Common myeloid progenitor, CD34-positive (primary cell): ENCODE results near the gene SGMS1.

ENCODE experiments used
- CTCF ChIA-PET: fragments of 350-600 bp; sonication (Branson Sonifier 250); formaldehyde crosslinking; loops from one replicate; lab custom pipeline; 2021; ENCODE audit warnings: antibody characterized with exemption; lab: Charles Lee
- POLR2A ChIA-PET: fragments of 350-600 bp; sonication (Branson Sonifier 250); formaldehyde crosslinking; loops from one replicate; lab custom pipeline; 2021; ENCODE audit warnings: antibody characterized with exemption; lab: Charles Lee
- DNase-seq, 3 donors: peaks; one replicate each; pipeline versions ENCODE4 v3.0.0 to v3.0.0-alpha.2; 2013
- H3K27ac ChIP-seq, 2 experiments: 1 replicate in 1 of 2; 2 replicates in 1 of 2; pipeline ENCODE4 v1.7.0; 2013; ENCODE audit warnings: inconsistent platforms in 2 of 2, low read length in 2 of 2, mild to moderate bottlenecking in 2 of 2, low read depth in 1 of 2, moderate library complexity in 1 of 2; ENCODE audit not compliant: severe bottlenecking in 2 of 2, insufficient read depth in 1 of 2, poor library complexity in 1 of 2
- H3K27me3 ChIP-seq, 5 experiments: replicated peaks in 2 of 5; 1 replicate in 3 of 5; 2 replicates in 2 of 5; pipeline versions ENCODE4 v1.6.1 to v1.7.0; 2013; ENCODE audit warnings: low read length in 4 of 5, mild to moderate bottlenecking in 2 of 5, moderate library complexity in 2 of 5, inconsistent platforms in 1 of 5; ENCODE audit not compliant: insufficient read depth in 5 of 5, control insufficient read depth in 4 of 5
- H3K36me3 ChIP-seq, 4 experiments: 1 replicate in 2 of 4; 2 replicates in 2 of 4; pipeline versions ENCODE4 v1.6.1 to v1.7.0; 2013; ENCODE audit warnings: low read length in 3 of 4, control low read depth in 1 of 4, mild to moderate bottlenecking in 1 of 4; ENCODE audit not compliant: control insufficient read depth in 4 of 4, insufficient read depth in 4 of 4
- H3K4me1 ChIP-seq, 4 experiments: 1 replicate in 3 of 4; 2 replicates in 1 of 4; pipeline versions ENCODE4 v1.6.1 to v1.7.1; 2013; ENCODE audit warnings: low read length in 3 of 4, mild to moderate bottlenecking in 3 of 4, control low read depth in 1 of 4, inconsistent platforms in 1 of 4, moderate library complexity in 1 of 4; ENCODE audit not compliant: control insufficient read depth in 4 of 4, insufficient read depth in 4 of 4; ENCODE audit errors: control extremely low read depth in 1 of 4
- H3K4me3 ChIP-seq, 7 experiments: 1 replicate in 4 of 7; 2 replicates in 3 of 7; pipeline versions ENCODE4 v1.5.1 to v1.7.0; 2013; ENCODE audit warnings: mild to moderate bottlenecking in 7 of 7, low read length in 6 of 7, moderate library complexity in 6 of 7, inconsistent platforms in 2 of 7, low read depth in 2 of 7, control low read depth in 1 of 7; ENCODE audit not compliant: insufficient read depth in 4 of 7, control insufficient read depth in 1 of 7; ENCODE audit errors: extremely low read depth in 1 of 7
- H3K9me3 ChIP-seq, 5 experiments: 1 replicate in 4 of 5; 2 replicates in 1 of 5; pipeline versions ENCODE4 v1.6.1 to v1.7.1; 2013; ENCODE audit warnings: low read length in 4 of 5, mild to moderate bottlenecking in 2 of 5, inconsistent platforms in 1 of 5, low read depth in 1 of 5, moderate library complexity in 1 of 5; ENCODE audit not compliant: control insufficient read depth in 4 of 5, insufficient read depth in 2 of 5; ENCODE audit errors: control extremely low read depth in 1 of 5
- WGBS: methylation state at CpG from one replicate; pipeline ENCODE4 v1.1.5; 2013; ENCODE audit not compliant: insufficient coverage; 5-methylcytosine and 5-hydroxymethylcytosine counted together

Gene SGMS1

GRCh38 chr10:50324680-50325393, 298.9 kb downstream of the SGMS1 start:
- Histone ChIP-seq H3K9me3 (no peaks in the 10 kb centered on the region), H3K27me3 (no peaks in the 10 kb centered on the region), H3K4me1 (peaks cover 5 to 53% (median 35%) of the 10 kb centered on the region in 4 experiments), H3K36me3 (no peaks in the 10 kb centered on the region), H3K27ac (peak overlapping the region in 1 of 2 experiments; percentile 92), H3K4me3 (no peak overlapping the region)
- ChIA-PET CTCF (interaction anchor here (1.5 to 2.7 kb wide), 2 partner anchors 9 to 43 kb away, joined by 4 to 10 read pairs; no protein-coding TSS in a partner anchor), POLR2A (interaction anchor here (0.6 kb wide), 1 partner anchor 1239 kb away, joined by 3 read pairs; no protein-coding TSS in a partner anchor)
- 100% methylated on average over 2 of the region's 4 CpGs for WGBS
- DNase-seq = no peak

GRCh38 chr10:50324046-50324445, 299.7 kb downstream of the SGMS1 start:
- ChIA-PET POLR2A (interaction anchor here (0.6 kb wide), 1 partner anchor 1238 kb away, joined by 3 read pairs; no protein-coding TSS in a partner anchor), CTCF (no interaction called here)
- DNase-seq = no peak
- no peaks in the 10 kb centered on the region for H3K36me3 ChIP-seq
- H3K27ac ChIP-seq = no peak overlapping the region
- no peaks in the 10 kb centered on the region for H3K9me3 ChIP-seq
- H3K27me3 ChIP-seq = no peaks in the 10 kb centered on the region
- H3K4me1 ChIP-seq = peaks cover 5 to 53% (median 35%) of the 10 kb centered on the region in 4 experiments
- no peak overlapping the region for H3K4me3 ChIP-seq
- no CpG with 5 or more reads among the region's 2 CpGs for WGBS

GRCh38 chr10:50322077-50322476, 301.7 kb downstream of the SGMS1 start:
- DNase-seq = peak; percentile 54 to 80 (median 72)
- CTCF ChIA-PET = interaction anchor here (1.0 kb wide), 1 partner anchor 10 kb away, joined by 3 read pairs; no protein-coding TSS in a partner anchor
- H3K27ac ChIP-seq = peak overlapping the region in 1 of 2 experiments; percentile 69
- no peaks in the 10 kb centered on the region for H3K9me3 ChIP-seq
- H3K4me1 ChIP-seq = peaks cover 5 to 53% (median 30%) of the 10 kb centered on the region in 4 experiments
- no peaks in the 10 kb centered on the region for H3K36me3 ChIP-seq
- no peaks in the 10 kb centered on the region for H3K27me3 ChIP-seq
- POLR2A ChIA-PET = interaction anchor here (1.5 kb wide), 1 partner anchor 10 kb away, joined by 3 read pairs; no protein-coding TSS in a partner anchor
- H3K4me3 ChIP-seq = no peak overlapping the region
- no CpG with 5 or more reads among the region's 3 CpGs for WGBS

- H3K27ac ChIP-seq = no peak overlapping the region
- POLR2A ChIA-PET = no interaction called here
- peaks cover 0 to under 1% (median 0%) of the 10 kb centered on the region in 4 experiments for H3K36me3 ChIP-seq
- peaks cover 0 to under 1% (median 0%) of the 10 kb centered on the region in 5 experiments for H3K9me3 ChIP-seq
- CTCF ChIA-PET = no interaction called here
- H3K27me3 ChIP-seq = no peaks in the 10 kb centered on the region
- no peak for DNase-seq
- H3K4me1 ChIP-seq = peaks cover 9 to 40% (median 28%) of the 10 kb centered on the region in 4 experiments
- H3K4me3 ChIP-seq = no peak overlapping the region
These were observed 305.6 kb downstream of the SGMS1 start for GRCh38 chr10:50318129-50318528.

GRCh38 chr10:50316695-50317648, 306.8 kb downstream of the SGMS1 start:
- Histone ChIP-seq H3K27ac (peak overlapping the region in 1 of 2 experiments; percentile 30), H3K27me3 (no peaks in the 10 kb centered on the region), H3K36me3 (peaks cover 0 to 6% (median 2%) of the 10 kb centered on the region in 4 experiments), H3K4me3 (no peak overlapping the region), H3K9me3 (peaks cover 0 to 5% (median 1%) of the 10 kb centered on the region in 5 experiments), H3K4me1 (peaks cover 7 to 35% (median 24%) of the 10 kb centered on the region in 4 experiments)
- CTCF ChIA-PET = interaction anchor here (0.8 to 1.4 kb wide), 3 partner anchors 9 to 55 kb away, joined by 3 to 4 read pairs (median 3); no protein-coding TSS in a partner anchor
- POLR2A ChIA-PET = no interaction called here
- 67% methylated on average over 3 of the region's 5 CpGs for WGBS
- DNase-seq = peak in 2 of 3 donors; percentile 63 to 69

- POLR2A ChIA-PET = no interaction called here
- peak overlapping the region in 1 of 2 experiments; percentile 30 for H3K27ac ChIP-seq
- 95% methylated on average over 3 of the region's 3 CpGs for WGBS
These were observed 307.6 kb downstream of the SGMS1 start for GRCh38 chr10:50316174-50316573.

More at GRCh38 chr10:50316174-50316573, 307.6 kb downstream of the SGMS1 start:
- Histone ChIP-seq H3K4me1 (peaks cover 7 to 28% (median 19%) of the 10 kb centered on the region in 4 experiments), H3K27me3 (no peaks in the 10 kb centered on the region), H3K36me3 (peaks cover under 1 to 8% (median 2%) of the 10 kb centered on the region in 4 experiments), H3K9me3 (peaks cover 0 to 5% (median 3%) of the 10 kb centered on the region in 5 experiments), H3K4me3 (no peak overlapping the region)
- CTCF ChIA-PET = interaction anchor here (0.8 to 1.4 kb wide), 4 partner anchors 10 to 54 kb away, joined by 3 to 4 read pairs (median 3); no protein-coding TSS in a partner anchor
- DNase-seq = no peak
